Ovary (tissue), 3 donors: ENCODE results near the gene CNIH2.

Experiments
- EP300 ChIP-seq: sonication (generic); formaldehyde crosslinking; IDR thresholded peaks from one replicate; pipeline ENCODE4 v1.6.1; 2017; ENCODE audit warnings: antibody characterized with exemption
- POLR2A ChIP-seq: fragments of 450-650 bp; IDR thresholded peaks from one replicate; pipeline ENCODE4 v1.6.1; 2017; ENCODE audit warnings: antibody characterized with exemption, mild to moderate bottlenecking, moderate library complexity
- TF ChIP-seq, protein P1 (sequence below), 3 donors: fragments of 450-650 bp in 2 of 3; fragments of 200-600 bp in 1 of 3; IDR thresholded peaks; one replicate each; pipeline versions ENCODE4 v1.5.1 to v1.8.0; 2016 to 2022; ENCODE audit warnings: antibody characterized with exemption in 3 of 3, mild to moderate bottlenecking in 1 of 3
- donor health status: DM: no; HTN: no; CAD: no.

DNA sequence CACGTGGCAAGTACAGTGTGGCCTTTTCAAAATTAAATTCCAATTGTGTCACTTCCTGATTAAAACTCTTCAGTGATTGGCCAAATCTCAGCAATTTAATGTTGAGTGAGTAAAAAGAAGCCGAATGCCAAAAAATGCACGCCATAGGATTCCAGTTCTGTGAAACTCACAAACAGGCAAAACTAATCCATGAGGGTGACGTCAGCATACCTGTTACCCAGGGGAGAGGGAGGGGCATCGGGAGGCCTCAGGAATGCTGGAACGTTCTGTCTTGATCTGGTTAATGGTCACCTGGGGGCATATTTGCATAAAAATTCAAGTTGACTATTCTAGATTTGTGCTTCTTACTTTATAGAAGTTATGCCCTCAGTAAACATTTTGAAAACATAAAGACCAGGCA is 49.5 kb upstream of the CNIH2 start:
- TF ChIP-seq, protein P1, sequence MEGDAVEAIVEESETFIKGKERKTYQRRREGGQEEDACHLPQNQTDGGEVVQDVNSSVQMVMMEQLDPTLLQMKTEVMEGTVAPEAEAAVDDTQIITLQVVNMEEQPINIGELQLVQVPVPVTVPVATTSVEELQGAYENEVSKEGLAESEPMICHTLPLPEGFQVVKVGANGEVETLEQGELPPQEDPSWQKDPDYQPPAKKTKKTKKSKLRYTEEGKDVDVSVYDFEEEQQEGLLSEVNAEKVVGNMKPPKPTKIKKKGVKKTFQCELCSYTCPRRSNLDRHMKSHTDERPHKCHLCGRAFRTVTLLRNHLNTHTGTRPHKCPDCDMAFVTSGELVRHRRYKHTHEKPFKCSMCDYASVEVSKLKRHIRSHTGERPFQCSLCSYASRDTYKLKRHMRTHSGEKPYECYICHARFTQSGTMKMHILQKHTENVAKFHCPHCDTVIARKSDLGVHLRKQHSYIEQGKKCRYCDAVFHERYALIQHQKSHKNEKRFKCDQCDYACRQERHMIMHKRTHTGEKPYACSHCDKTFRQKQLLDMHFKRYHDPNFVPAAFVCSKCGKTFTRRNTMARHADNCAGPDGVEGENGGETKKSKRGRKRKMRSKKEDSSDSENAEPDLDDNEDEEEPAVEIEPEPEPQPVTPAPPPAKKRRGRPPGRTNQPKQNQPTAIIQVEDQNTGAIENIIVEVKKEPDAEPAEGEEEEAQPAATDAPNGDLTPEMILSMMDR (IDR thresholded peaks at IDR 0.05), result no peak
- TF ChIP-seq EP300, result no peak
- TF ChIP-seq POLR2A, result no peak
